ENCODE measurements around the gene HOPX.

DNA sequence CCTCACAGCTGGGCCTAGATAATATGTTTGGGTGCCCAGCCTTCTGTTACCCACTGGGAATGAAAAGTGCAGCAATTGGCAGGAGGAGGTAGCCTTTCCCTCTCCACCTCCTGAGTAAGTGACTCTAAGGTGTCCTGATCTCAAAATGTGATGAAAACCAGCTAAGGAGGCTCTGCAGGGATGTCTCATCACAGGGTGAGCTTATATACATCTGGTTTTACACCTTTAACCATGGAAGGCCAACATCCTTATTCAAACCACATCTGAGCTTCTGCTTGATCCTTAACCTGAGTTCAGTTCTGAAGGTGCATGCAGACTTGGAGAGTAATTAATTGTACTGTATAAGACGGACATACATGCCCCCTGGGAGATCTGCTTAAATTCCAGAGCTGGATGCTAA lies 53.7 kb downstream of the HOPX start:
- TF ChIP-seq, protein P1, sequence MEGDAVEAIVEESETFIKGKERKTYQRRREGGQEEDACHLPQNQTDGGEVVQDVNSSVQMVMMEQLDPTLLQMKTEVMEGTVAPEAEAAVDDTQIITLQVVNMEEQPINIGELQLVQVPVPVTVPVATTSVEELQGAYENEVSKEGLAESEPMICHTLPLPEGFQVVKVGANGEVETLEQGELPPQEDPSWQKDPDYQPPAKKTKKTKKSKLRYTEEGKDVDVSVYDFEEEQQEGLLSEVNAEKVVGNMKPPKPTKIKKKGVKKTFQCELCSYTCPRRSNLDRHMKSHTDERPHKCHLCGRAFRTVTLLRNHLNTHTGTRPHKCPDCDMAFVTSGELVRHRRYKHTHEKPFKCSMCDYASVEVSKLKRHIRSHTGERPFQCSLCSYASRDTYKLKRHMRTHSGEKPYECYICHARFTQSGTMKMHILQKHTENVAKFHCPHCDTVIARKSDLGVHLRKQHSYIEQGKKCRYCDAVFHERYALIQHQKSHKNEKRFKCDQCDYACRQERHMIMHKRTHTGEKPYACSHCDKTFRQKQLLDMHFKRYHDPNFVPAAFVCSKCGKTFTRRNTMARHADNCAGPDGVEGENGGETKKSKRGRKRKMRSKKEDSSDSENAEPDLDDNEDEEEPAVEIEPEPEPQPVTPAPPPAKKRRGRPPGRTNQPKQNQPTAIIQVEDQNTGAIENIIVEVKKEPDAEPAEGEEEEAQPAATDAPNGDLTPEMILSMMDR (conservative IDR thresholded peaks at IDR 0.05), result no peak
- TF ChIP-seq EZH2 (IDR thresholded peaks at IDR 0.05; ENCODE audit: low read depth), result no peak

Measured in PC-9 (cell line).